HTR-8/SVneo (cell line): ENCODE measurements around the gene TOM1.

Source experiments
- DNase-seq: peaks from one replicate; pipeline ENCODE4 v3.0.0; 2011; ENCODE audit warnings: low spot score, mixed read lengths; ENCODE audit not compliant: insufficient read length
- FAIRE-seq: peaks from 2 replicates; lab custom pipeline; 2011; peaks lifted over from hg19 to GRCh38; lab: Jason Lieb, UNC

TOM1 gene

DNA sequence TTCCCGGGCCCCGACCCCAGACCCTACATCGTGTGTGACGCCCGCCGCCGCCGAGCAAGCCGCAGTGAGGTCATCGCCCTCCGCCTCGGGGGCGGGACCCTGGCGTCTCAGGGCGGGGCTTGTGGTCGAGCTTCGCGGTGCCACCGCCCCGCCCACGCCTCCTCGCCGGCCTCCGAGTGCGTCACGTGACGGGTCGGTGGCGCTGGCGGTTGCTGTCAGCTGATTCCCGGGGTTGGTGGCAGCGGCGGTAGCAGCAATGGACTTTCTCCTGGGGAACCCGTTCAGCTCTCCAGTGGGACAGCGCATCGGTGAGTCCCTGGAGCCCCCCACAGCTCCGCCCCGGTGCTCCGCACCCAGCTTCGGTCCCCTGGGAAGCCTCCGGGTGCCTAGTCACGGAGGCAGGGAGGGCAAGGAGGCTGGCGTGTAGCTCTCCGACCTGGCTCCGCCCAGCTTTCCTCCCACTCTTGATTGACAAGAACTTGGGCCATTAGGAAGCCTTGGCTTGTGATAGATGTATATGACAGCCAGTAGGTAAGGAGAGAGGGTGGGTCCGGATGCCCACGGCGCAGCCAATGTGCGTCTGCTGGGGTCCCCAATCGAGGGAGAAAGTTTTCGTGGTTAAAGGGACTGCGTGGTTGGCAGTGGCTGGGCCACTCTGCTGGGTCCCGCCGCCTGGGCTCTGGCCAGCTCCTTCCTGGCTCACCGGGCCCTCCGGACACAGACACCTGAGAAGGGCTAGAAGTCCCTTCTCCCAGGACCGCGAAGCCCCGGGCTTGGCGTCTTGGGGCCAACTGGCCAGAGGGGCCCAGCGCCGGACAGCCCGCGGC is at the start of gene TOM1:
TOM1 (plus strand) TSS at position 222 of the 827 bp plus-strand sequence; CDS start at position 257, 35 bp downstream.
- FAIRE-seq (peak; percentile 62), DNase-seq (peak; percentile 91)

GRCh38 chr22:35250156-35250555 is 49.5 kb upstream of the TOM1 start:
- FAIRE-seq (no peak), DNase-seq (no peak)

DNA sequence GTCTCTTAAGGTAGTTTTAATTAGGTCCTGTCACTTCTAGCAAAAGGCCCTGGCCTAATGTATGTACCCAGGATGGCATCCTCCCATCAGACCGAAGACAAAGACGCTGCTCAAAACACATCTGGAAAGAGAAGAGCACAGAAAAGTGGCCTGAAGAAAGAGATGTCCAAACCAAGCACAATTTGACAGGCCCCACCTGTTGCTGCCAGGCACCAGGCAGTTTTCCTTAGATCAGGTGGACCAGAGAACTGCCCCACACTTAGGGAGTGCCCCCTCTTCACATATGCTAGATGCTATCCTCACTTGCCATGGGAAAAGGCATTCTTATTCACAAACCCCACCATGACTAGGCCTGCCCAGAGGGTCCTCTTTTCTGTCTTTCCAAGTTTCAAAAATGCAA is 45.7 kb upstream of the TOM1 start:
- FAIRE-seq (no peak), DNase-seq (no peak)

GRCh38 chr22:35257002-35257320 is 42.7 kb upstream of the TOM1 start:
- FAIRE-seq: no peak

GRCh38 chr22:35257321-35258190 is 42.1 kb upstream of the TOM1 start, which contains the start of gene HMGXB4:
HMGXB4 (plus strand) TSS chr22:35257493; CDS start chr22:35262391, 4,898 bp downstream.
- DNase-seq (peak; percentile 79), FAIRE-seq (no peak)

More at GRCh38 chr22:35257002-35257320, 42.7 kb upstream of the TOM1 start:
- peak; percentile 5 for DNase-seq

DNA sequence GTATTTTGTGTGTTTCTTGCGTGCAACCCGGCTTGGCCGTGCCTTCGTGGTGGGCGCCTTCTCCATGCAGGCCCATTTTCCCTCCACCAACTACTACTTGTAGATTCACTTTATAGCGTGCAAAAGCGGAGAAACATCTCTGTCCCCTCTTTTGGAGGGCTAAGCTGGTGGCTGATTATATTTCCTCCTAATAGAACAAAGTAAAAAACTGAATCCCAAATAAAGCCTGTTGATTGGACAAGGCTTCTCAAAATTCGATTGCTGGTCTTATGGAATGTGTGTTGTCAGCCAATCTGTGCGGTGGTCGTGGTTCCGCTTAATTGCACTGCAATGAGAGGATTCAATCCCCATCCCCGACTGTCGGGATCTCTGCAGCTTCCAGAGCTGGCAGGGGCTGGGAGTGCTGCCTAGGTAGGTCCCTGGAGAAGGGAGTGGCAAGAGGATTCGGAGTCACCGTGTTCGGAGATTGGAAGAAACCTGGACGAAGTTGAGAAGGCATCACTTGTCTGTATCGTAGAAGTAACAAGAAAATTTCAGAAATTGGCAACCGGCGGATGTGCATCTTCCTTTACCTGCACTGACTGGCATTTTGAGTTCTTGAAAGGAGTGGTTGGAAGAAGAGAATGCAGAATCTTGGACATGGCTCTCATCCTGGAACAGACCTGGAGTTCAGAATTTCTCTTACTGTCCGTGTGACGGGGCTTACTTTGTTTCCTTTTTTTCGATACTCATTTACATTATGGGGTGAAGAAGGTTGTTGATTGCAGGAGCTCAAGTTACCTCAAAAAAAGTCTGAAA is 41.3 kb upstream of the TOM1 start:
- FAIRE-seq (no peak), DNase-seq (peak; percentile 7)

GRCh38 chr22:35264986-35265385 is 34.7 kb upstream of the TOM1 start:
- DNase-seq (no peak), FAIRE-seq (no peak)

DNA sequence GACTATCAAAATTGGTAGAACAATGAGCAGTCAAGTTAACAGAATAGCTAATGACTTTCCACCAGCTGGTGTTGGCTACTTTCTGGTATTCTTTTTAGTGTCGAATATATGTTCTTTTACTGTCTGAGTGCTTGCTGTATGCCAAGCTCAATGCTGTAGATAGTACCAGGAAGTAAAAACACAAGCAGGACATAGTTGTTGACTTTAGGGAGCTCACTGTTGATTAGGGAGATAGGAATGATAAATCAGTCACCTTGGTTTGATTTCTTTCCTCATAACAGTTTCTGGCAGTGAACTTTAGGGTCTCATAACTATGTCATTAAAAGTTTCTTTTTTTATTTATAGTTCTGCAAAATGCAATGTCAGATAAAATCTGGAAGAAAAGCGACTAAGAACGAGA is 33.4 kb upstream of the TOM1 start:
- FAIRE-seq: no peak
- no peak for DNase-seq

DNA sequence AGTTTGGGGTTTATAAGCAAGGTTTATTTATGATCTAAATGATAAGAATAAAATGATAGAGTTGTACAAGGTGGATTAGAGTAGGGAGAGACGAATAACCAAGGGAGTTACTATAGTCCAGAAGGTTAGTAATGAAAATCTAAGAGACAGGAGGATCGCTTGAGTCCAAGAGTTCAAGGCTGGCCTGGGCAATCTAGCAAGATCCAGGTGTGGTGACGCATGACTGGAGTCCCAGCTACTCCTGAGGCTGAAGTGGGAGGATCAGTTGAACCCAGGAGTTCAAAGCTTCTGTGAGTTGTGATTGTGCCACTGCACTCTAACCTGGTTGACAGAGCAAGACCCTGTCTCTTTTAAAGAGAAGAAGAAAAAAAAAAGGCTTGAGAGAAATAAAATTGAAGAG is 30.1 kb upstream of the TOM1 start:
- no peak for FAIRE-seq
- DNase-seq: no peak

DNA sequence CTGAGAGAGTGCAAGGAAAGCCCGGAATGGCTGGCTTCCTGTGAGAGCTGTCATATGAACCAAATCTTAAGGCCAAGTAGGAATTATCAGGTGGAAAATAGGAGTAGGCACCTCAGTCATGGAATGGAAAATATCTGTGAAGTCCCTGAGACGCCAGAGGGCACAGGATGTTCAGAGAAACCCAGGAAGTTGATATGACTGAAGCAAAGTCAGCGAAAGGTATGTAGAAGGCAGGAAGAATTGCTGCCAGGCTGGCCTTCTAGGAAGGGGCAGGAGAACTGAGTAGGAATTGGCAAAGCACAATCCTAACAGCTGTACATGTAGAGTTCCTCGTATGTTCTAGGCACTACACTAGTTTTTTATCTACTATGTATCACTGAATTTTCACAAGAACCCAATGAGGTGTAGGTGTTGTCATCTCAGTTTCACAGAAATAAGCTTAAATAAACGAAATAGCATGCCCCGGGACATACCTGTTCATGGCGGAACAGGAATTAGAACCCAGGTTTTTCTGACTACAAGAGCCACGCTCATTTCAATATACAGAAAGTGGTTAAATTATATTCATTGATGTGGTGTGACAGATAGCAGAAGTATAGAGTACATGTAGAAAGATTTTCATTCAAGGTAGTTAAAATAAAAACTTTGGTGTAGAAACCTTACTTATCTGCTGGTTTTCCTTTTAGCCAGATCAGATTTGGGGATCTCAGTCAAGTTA is 25.4 kb upstream of the TOM1 start:
- DNase-seq: no peak
- no peak for FAIRE-seq

GRCh38 chr22:35275580-35275979 is 24.1 kb upstream of the TOM1 start:
- no peak for FAIRE-seq
- DNase-seq: no peak

DNA sequence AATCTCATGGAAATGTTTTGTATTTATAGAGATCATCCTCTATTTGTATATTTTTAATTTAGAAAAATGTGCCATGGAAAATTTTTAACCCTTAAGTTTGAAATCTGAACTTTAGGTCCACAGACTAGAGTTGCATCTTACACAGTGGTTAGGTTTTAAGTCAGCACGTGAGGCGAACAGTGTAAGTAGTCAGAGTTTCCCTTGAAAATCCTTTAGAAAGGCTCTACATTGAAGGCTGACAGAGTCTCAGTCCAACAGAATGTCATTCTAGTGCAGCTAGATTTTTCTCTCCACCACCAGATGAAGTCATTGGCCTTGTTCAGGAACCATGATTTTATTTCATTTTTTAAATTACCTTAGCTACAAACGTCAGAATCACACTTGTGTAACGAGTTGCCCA is 23.7 kb upstream of the TOM1 start:
- DNase-seq (no peak), FAIRE-seq (no peak)

DNA sequence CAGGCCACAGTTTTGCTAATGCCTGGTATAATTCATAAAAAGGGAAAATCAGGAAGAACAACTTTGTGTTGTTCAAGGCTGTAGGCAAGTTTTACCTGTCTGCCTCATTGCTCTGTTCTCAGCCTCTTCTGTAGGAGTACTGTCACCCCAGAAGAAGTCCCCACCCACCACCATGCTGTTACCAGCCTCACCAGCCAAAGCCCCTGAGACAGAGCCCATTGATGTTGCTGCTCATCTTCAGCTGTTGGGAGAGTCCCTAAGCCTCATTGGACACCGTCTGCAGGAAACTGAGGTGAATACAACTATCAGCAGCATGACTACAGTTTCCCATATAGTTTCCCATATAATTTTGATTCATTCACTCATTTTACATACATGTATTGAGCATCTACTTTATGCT is 11.6 kb upstream of the TOM1 start:
- DNase-seq: no peak
- no peak for FAIRE-seq

- FAIRE-seq (no peak), DNase-seq (no peak)
Observed at GRCh38 chr22:35292786-35293185, 6.9 kb upstream of the TOM1 start.

DNA sequence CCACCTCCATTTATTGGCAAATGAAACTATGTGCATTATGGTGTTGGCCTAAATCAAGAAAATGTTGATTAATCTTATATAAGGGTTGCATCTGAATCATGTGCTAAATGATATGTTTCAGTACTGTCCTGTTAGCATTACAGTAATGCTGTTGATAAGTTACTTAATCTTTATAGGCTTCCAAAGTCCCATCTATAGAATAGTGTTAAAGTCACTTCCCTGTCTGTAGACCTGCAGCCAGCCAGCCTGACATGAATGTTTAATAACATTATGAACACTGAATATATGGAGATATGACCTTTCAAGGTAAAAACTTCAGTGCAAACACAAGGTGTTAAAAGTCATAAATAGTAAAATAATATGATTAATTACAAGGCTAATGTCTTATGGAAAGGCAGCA is 3.6 kb upstream of the TOM1 start:
- DNase-seq (no peak), FAIRE-seq (no peak)

DNA sequence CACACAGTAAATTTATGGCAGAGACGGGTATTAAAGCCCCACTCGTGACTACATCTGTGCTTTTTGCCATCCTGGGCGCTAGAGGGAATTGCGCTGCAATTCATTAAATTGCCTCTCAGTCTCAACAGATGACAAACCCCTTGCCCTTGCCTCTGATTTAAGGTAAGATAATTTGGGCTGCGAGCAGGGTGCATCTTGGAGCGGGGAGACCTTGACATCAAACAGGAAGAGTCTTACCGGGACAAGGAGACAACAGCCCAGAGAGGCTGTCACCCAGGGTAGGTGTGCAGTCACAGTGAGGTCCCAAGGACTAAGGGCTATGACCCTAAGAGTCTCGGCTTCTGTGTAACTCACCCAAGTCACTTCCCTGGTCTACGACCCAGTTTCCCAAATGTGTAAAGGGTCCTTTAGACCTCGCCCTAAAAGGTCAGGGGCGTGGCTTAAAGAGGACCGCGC is 449 bp upstream of the TOM1 start:
- FAIRE-seq (no peak), DNase-seq (no peak)

GRCh38 chr22:35301372-35301874 is 1.7 kb downstream of the TOM1 start:
- DNase-seq: peak; percentile 29
- no peak for FAIRE-seq

DNA sequence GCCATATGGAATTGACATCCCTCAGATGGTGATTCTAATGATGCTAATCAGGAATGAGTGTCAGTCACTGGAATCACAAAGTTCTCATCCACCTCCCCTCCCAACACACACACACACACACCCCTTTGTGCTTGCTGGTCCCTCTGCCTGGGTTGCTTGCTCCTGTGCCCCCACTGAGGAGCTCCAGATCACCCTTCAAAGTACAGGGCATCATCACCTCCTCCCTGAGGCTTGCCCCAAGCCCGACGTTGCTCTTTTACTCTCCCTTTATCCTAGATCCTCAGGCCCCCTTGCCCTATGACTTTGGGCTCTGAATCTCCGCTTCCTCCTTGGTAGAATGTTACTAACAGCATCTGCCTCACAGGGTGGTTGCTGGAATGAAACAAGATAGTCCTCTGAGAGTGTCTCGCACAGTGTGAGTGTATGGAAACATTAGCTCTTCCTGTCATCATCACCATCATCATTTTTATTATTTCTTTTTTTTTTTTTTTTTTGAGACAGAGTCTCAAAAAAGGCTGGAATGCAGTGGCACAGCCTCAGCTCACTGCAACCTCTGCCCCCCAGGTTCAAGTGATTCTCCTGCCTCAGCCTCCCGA is 3.4 kb downstream of the TOM1 start:
- no peak for DNase-seq
- FAIRE-seq: no peak

DNA sequence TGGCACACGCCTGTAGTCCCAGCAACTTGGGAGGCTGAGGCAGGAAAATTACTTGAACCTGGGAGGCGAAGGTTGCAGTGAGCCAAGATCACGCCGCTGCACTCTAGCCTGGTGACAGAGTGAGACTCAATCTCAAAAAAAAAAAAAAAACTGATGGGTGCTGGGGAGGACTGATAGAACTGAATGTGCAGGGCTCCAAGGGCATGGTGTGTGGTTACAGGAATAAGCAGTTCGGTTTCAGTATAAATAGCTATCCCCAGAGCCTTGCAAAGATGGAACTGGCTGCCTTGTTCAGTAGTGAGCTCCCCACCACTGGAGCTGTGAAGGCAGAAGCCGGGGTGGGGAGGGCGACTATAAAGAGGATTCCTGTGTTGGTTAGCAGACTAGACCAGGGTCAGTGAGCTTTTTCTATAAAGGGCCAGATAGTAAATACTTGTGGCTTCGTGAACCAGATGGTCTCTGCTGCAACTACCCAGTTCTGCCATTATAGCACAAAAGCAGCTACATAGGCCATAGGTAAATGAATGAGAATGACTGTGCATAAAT is 5.9 kb downstream of the TOM1 start:
- DNase-seq (no peak), FAIRE-seq (no peak)
